OCI-M2 (cell line): Measurements from ENCODE around the gene GDF2.

Source experiments
- DNase-seq: peaks from one replicate; lab custom pipeline; 2025; ENCODE audit not compliant: unreplicated experiment; lab: John Stamatoyannopoulos, UW

Gene GDF2

DNA sequence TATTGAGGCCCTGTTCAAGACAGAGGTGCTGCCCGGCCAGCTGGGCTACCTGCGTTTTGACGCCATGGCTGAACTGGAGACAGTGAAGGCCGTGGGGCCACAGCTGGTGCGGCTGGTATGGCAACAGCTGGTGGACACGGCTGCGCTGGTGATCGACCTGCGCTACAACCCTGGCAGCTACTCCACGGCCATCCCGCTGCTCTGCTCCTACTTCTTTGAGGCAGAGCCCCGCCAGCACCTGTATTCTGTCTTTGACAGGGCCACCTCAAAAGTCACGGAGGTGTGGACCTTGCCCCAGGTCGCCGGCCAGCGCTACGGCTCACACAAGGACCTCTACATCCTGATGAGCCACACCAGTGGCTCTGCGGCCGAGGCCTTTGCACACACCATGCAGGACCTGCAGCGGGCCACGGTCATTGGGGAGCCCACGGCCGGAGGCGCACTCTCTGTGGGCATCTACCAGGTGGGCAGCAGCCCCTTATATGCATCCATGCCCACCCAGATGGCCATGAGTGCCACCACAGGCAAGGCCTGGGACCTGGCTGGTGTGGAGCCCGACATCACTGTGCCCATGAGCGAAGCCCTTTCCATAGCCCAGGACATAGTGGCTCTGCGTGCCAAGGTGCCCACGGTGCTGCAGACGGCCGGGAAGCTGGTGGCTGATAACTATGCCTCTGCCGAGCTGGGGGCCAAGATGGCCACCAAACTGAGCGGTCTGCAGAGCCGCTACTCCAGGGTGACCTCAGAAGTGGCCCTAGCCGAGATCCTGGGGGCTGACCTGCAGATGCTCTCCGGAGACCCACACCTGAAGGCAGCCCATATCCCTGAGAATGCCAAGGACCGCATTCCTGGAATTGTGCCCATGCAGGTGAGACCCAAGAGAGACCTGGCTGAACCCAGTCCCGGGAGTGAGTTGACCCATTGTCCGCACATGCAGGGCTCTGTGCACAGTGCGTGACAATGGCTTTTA lies 28.7 kb downstream of the GDF2 start:
- no peak for DNase-seq

DNA sequence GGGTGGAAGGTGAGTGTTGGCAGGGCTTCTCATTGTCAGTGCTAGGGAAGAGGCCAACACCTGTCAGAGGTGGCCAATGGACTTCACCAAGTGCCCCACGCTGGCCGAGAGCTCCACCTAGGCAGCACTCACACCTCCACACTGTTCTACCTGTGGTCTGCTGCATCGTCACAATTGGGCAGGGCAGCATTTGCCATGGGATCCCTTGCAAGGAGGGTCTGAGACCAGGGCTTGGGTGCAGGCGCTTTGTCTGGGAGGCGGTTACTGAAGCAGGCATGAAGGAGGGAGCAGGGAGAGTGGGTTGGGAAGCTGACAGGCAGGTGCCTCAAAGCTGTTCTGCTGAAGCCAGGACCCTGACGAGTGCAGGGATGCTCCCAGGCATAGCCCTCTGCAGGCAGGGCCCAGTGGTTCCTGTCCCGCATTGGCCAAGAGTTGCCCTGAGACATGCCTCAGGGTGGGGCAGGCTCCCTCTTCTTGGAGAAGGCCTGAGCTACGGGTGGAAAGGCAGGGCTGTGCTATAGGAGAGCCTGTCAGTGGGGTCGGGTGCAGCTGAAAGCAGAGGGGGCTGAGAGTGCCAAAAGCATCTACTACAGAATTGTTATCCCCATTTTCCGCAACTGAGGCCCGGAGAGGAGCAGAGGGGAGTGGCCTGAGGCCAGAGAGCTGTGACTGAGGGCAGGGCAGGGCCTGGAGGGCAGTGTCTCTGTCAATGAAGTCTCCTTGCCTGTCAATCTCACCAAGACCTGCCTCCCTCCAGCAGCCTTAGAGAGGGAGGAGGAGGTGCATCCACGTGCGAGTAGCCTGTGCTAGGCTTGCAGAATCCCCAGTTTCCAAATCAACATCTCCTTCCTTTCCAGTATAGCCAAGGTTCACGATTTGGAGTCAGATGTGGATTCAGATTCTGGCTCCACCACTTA lies 29.9 kb downstream of the GDF2 start:
- no peak for DNase-seq

DNA sequence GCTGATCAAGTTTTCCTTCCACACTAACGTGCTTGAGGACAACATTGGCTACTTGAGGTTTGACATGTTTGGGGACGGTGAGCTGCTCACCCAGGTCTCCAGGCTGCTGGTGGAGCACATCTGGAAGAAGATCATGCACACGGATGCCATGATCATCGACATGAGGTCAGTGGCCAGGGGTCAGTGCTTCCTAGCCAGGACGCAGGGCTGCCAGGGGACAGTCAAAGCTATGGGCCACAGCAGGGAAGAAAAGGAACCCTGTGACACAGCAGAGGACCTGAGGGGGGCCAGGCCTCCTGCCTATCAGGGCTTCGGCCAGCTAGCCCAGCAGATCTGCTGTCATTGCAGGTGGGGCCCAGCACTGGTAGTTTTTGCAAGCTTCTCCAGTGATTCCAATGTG lies 31.1 kb downstream of the GDF2 start:
- DNase-seq: no peak

DNA sequence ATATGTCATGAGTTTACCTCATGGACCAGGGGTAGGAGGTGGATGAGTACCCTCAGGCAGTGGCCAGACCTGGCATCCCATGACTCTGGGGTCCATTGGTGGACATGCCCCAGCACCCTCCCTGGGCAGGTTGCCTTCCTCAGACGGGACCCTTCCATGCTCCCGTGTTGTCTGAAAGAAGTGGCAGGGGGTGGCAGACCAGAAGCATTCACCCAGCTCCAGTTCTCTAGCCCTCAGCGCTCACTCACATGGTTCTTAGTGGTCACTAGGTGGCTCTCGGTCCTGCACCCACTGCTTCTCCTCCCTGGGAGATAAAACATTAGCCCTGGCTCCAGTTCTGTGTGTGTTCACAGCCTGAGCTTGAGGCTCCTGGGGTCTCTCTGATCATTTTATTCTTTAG lies 31.9 kb downstream of the GDF2 start:
- DNase-seq: no peak

DNA sequence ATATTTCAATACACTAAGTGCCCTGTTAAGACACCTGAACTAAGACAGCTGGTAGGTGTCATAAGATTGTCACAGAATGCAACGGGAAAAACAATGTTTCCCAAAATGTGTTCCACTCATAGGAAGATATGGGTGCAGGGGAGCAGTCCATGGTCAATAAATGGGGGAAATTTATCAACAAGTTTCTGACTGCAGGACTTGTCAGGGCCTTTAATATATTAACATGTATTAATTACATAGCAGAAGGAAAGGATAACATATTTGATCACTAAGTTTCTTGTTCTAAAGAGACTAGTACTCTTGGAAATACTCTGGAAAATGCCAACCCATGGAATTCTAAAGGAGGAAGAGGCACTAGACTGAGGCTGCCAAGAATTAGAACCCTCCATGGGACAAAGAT lies 32.6 kb downstream of the GDF2 start:
- DNase-seq: no peak

DNA sequence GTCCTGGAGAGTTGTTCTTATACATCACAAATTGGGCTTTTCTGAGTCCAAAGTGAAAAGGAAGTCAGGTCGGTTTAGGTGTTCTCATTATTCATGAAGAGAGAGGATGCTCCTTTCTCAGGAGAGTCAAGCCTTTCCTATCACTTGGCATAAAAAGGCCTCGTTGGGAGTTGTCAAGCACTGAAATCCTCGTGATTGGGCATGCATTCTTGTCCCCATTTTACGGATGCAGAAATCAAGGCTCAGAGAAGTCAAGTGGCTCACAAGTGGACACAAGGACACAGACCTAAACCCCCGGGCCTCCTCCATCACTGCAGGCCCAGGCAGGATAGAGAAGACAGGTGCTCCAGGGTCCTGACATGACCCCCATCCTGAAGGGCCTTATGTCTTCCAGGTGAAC lies 34.5 kb downstream of the GDF2 start:
- no peak for DNase-seq

DNA sequence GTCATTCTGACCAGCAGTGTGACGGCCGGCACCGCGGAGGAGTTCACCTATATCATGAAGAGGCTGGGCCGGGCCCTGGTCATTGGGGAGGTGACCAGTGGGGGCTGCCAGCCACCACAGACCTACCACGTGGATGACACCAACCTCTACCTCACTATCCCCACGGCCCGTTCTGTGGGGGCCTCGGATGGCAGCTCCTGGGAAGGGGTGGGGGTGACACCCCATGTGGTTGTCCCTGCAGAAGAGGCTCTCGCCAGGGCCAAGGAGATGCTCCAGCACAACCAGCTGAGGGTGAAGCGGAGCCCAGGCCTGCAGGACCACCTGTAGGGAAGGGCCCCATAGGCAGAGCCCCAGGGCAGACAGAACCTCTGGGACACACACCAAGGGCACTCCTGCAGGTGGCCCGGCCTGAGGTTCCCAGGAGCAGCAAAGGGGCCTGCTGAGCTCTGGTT lies 34.9 kb downstream of the GDF2 start:
- no peak for DNase-seq

DNA sequence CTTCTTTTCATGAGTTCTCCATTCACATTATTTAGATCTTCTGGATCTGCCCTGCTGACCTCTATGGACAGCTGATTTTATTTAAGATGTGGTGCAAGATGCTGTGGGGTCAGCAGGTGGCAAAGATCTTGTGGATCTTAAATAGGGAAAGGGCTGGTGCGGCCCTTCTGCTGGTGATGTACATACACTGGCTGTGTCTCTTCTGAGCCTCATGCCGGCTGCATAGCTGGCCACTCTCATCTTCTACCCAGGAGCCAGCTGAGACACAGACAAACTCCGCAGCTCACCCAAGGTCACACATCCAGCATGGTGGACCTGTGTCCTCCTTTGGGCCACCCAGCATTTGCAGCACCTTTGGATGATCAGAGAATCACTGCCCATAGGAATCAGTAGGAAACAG lies 35.7 kb downstream of the GDF2 start:
- no peak for DNase-seq

DNA sequence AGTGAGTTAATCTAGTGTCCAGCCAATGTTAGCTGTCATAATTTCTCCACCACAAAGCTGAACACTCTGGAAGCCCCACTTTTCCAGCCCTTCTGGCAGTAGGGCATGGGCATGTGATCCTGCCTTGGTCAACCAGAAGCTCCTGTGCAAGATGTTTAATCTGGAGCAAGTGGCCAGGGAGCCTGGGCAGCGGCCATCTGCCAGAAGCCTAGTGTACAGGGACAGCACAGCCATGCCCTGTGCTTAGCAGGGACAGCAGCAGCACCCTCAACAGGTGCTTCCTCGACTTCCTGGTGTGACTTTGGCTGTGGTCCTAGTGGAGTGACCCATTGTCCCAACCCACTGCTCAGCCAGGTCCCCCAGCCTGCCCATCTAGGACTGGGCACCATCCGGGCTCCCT lies 36.2 kb downstream of the GDF2 start:
- DNase-seq: no peak

DNA sequence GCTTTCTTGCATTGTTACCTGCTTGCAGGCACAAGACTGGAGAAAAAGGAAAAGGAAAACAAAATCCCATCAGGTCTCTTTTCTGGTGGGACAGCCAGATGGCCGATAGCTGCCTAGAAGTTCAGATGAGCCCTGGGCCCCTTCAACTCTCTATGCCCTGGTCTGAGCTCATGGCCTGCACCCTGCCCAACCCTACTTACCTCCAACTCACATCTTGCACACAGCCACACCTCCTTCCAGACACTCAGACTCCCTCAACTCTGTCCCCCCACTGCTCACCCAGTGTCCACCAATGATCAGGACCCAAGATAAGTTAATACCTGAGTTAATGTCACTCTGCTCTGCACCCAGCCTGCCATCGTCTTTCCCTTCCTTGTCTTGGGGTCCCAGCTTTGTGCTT lies 36.8 kb downstream of the GDF2 start:
- DNase-seq: no peak

DNA sequence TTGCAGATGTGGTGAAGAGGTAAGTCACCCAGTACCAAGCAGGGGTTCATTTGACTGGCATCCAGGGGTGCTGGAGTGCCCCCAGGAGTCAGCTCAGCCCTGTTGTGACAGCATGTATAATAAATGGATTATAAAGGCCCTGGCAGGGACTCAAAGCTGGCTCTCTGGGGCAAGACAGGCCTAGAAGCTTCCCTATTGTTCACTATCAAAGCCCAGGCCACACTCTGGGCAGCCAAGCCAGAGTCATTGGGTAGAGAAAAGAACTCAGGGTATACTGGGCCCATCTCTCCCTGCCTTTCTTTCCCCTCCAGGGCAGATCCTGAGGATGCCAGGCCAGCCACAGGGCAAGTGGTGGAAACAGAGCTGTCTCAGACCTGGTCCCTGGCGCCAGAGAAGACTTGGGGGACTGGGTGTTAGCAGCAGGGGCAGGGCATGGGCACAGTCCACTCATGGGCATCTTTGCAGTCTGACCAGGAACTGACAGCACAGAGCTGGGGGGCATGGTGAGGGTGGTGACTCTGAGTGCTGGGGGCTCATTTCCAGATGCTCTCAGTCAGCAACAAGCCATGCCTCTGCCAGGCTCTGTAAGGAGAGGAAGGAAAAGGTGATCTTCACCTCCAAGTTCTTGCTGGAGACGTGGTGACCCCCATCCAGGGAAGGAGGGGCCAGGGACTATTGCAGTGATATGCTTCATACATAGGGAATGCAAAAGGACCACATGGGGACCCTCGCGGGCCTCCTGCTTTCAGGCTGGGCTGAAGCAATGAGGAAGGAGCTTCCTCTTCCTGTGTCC lies 37.6 kb downstream of the GDF2 start:
- no peak for DNase-seq

DNA sequence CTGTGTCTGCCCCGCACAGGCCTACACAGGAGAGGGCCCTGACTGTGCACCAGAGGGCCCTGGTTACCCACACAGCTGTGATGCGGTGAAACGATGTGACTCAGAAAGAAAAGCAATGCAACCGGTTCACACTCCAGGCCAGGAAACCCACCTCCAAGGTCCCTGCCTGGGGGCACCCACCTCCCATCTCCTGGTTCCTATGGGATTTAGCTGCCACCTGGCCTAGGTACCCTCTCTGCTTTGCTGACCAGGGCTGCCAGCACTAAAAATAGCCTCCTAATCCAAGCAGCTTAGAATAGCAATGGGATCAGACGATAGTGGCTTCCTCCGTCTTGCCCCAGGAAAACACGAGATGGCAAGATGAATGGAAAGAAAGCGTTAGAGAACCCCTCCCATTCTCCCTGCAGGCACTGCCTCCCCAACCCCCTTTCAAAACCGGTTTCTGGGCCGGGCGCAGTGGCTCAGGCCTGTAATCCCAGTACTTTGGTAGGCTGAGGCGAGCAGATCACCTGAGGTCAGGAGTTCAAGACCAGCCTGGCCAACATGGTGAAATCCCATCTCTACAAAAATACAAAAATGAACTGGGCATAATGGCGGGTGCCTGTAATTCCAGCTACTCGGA lies 38.3 kb downstream of the GDF2 start:
- DNase-seq: no peak

DNA sequence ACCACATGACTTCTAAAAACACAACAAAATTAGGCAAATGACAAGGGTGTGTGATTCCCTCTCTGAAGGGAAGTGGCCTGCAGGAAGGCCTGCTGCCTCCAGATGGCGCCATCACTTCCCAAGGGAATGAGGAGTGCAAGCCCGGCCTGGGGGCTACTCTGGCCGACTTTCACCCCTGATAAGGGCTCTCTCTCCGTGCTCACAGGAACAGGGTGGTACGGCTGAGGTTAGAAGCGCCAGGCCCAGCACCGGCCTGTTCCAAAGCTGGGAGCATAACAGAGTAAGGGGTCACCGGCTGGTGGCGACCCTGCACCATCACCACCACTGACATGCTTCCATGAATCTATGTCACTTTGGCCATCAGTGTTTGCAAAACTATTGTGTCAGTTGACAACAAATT lies 39.0 kb downstream of the GDF2 start:
- no peak for DNase-seq

DNA sequence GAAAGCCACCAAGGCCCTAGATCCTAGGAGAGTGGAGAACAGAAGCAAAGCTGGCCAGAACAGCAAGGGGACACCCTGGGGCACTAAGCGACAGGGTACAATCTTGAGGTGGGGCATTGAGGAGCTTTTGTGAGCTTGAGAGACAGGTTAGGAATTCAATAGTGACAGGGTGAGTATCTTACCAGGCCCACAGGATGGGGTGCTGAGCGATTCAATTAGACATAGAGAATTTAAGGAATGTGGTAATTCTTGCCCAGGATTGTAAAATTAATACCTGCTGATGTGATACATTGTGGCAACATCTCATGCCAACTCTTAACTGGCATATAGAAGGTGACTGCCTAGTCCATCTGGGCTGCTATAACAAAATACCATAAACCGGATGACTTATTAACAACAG lies 39.9 kb downstream of the GDF2 start:
- no peak for DNase-seq

DNA sequence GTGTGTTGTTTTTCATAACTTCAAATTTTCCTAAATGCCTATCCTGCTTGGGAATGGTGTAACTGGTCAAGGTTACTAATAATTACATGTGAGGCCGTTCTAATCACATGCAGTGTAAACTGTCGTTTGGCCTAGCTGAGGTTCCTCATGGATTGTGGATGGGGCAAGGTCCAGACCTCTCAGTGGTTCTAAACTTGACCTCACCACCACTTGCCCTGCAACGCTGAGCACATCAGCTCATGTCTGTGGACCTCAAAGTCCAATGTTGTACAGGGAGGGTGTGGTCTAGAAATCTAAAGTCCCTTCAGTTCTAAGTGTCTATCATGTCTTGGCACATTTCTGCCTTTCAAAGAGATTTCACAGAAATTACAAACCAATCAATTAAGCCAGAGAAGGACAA lies 41.5 kb downstream of the GDF2 start:
- DNase-seq: no peak

DNA sequence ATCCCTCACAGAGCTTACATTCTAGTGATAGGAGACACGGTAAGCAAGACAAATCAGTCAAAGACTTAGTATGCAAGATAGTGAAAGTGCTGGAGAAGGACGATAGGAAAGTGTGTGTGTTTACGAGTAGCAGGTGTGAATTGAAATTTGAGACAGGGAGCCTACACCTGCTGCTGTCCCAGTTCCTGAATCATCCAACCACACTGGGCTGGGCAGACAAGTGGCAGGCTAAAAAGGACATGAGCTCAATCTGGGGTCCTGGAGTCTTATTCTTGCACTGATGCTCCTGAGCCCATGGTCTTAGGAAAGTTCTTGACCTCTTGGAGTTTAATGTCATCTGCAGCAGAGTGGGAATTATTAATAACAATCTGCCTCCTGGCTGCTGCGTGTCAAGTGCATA lies 42.1 kb downstream of the GDF2 start:
- no peak for DNase-seq

DNA sequence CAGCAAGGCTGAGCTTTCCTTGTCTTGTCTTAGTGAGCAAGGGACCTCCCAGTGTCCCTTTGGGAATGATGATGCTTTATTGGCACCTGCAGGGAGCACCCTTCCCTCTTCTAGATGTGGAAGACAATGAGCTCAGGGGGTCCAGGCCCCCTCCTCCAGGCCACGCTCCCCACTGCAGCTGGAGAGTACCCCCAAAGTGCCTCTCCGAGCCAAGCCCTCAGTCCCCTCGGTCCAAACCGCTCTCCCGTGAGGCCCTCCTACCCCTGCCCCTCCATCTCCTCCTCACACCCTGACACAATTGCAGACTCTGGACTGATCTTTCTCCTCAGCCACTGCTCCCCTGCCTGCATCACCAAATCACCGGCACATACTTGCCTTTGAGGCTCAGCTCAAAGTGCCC lies 42.7 kb downstream of the GDF2 start:
- no peak for DNase-seq

DNA sequence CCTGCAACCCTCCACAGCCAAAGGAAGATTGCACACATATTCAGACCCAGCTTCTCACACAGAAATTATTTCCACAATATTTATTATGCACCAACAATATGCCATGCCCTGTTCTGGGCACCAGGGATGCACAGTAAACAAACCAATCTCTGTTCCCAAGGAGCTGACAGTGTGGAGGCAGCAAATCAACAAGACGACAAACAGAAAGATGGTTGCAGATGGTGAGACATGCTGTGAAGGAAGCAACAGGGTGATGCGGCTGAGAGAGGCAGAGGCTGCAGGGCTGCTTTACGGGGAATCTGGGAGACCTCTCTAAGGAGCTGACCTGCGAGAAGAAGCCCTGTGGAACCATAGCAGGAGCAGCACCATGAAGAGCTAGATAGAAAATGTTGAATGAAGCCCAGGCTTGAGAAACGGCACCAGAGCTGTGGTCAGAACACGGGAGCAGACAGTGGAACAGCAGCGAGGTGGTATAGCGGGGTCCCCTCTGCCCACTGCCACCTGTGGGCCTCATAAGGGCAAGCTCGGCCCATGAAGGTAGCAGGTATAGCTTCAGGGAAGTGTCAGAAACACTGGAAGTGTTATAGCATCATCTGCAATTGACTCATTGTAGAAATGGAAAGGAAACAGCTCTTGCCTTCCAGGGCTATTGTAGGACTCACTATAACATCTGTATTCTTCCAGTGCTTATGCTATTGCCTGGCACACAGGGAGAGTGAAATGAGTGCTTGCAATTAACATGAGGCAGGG lies 43.4 kb downstream of the GDF2 start:
- DNase-seq: no peak

DNA sequence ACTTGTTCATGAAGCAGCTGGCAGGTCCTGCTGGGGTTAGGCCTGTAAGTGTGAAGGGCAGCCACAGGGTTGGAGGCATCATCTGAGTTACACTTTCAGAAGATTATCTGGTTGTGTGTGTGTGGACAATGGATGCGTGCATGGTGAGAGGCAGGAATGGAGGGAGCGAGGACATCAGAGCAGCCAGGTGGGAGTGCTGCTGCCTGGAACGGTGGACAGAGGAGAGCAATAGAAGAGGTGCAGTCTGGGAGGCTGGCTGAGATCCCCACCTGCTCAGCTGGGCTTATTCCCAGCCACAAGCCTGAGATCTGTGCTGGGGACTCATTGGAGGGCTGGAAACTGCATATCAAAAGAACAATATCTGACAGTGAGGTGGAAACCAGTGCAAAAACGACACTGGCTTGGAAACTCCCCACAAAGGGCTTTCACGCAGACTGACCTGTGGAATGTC lies 44.0 kb downstream of the GDF2 start:
- DNase-seq: no peak
